Measurements from ENCODE around the gene SYN1.

DNA sequence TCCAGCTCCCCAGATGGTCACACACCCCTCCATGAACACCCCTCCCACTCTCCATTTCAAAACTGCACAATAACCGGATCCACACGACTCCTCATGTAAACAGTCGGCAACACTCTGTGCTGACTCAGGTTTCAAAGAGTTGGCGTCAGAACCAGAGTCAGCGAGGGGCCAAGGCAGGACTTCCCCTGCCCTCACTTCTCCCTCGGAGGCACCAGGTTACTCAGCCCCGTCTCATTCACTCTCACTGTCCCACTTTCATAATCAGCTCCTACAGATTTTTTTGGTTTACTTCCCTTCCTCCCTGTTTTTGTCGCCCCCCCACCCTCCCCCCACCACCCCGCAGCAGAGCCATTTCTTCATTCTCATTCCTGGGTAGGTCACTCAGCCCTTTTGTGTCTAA is 40.1 kb downstream of the SYN1 start:
- TF ChIP-seq, protein P1, sequence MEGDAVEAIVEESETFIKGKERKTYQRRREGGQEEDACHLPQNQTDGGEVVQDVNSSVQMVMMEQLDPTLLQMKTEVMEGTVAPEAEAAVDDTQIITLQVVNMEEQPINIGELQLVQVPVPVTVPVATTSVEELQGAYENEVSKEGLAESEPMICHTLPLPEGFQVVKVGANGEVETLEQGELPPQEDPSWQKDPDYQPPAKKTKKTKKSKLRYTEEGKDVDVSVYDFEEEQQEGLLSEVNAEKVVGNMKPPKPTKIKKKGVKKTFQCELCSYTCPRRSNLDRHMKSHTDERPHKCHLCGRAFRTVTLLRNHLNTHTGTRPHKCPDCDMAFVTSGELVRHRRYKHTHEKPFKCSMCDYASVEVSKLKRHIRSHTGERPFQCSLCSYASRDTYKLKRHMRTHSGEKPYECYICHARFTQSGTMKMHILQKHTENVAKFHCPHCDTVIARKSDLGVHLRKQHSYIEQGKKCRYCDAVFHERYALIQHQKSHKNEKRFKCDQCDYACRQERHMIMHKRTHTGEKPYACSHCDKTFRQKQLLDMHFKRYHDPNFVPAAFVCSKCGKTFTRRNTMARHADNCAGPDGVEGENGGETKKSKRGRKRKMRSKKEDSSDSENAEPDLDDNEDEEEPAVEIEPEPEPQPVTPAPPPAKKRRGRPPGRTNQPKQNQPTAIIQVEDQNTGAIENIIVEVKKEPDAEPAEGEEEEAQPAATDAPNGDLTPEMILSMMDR (conservative IDR thresholded peaks at IDR 0.05 in 1 of 2, IDR thresholded peaks at IDR 0.05 in 1 of 2; ENCODE audit: extremely low read depth in 1 of 2, insufficient read depth in 1 of 2, low read depth in 1 of 2, low read length in 2 of 2) = no peak
- TF ChIP-seq EZH2 (IDR thresholded peaks at IDR 0.05; ENCODE audit: borderline replicate concordance, low read length) = no peak

Measured in mammary epithelial cell (primary cell).